GM10266 (cell line): Measurements from ENCODE around the gene TNS1.
"Not testable (repeated sequence)": the region's sequence is repeated elsewhere in the genome, so short reads cannot be mapped to it uniquely, and the experiment has no call there.

ENCODE experiments used
- DNase-seq: peaks from one replicate; pipeline ENCODE4 v3.0.0; 2012; ENCODE audit errors: extremely low spot score
- CTCF ChIP-seq: IDR thresholded peaks from 2 replicates; pipeline ENCODE4 v1.5.1; 2012; ENCODE audit warnings: mild to moderate bottlenecking, low read depth; ENCODE audit not compliant: control insufficient read depth, insufficient read depth; ENCODE audit errors: missing control alignments

TNS1 gene

GRCh38 chr2:218020281-218020680 lies 17.5 kb upstream of the TNS1 start:
- TF ChIP-seq CTCF = no peak
- DNase-seq = no peak

- no peak for TF ChIP-seq CTCF
- DNase-seq = no peak
Observed at GRCh38 chr2:218019411-218020060, 16.7 kb upstream of the TNS1 start.

GRCh38 chr2:218018842-218019125 lies 16.0 kb upstream of the TNS1 start:
- DNase-seq = not testable (repeated sequence)

- TF ChIP-seq CTCF = no peak
- DNase-seq = no peak
Observed at GRCh38 chr2:218017211-218018053, 14.6 kb upstream of the TNS1 start.

- TF ChIP-seq CTCF = no peak
- no peak for DNase-seq
Observed at GRCh38 chr2:218016810-218017209, 14.0 kb upstream of the TNS1 start.

GRCh38 chr2:218015586-218016521 lies 13.1 kb upstream of the TNS1 start:
- no peak for DNase-seq
- no peak for TF ChIP-seq CTCF

GRCh38 chr2:218014706-218015585 lies 12.2 kb upstream of the TNS1 start:
- no peak for TF ChIP-seq CTCF
- DNase-seq = no peak
